Neural crest cell (in vitro differentiated cells): ENCODE data around the gene CDADC1. TPM values are rescaled to one million over a fixed set of nuclear protein-coding genes. Genes with fewer than 3 reads are reported as not detected.

ENCODE experiments used
- DNase-seq: peaks from one replicate; pipeline ENCODE4 v3.0.0; 2021; ENCODE audit warnings: low read depth, mixed read lengths, low spot score
- H3K27ac Mint-ChIP-seq: one replicate; pipeline ENCODE4 v1.8.0; 2021; ENCODE audit warnings: mild to moderate bottlenecking, mixed read lengths; ENCODE audit not compliant: unreplicated experiment
- H3K27me3 Mint-ChIP-seq: 2 replicates; pipeline ENCODE4 v1.8.0; 2021; ENCODE audit warnings: low read depth, mild to moderate bottlenecking, mixed read lengths
- H3K36me3 Mint-ChIP-seq: 2 replicates; pipeline ENCODE4 v1.8.0; 2021; ENCODE audit warnings: low read depth, mild to moderate bottlenecking, mixed read lengths
- H3K4me1 Mint-ChIP-seq: 2 replicates; pipeline ENCODE4 v1.8.0; 2021; ENCODE audit warnings: mixed read lengths
- H3K4me3 Mint-ChIP-seq: one replicate; pipeline ENCODE4 v1.8.0; 2021; ENCODE audit warnings: mild to moderate bottlenecking, mixed read lengths
- H3K9me3 Mint-ChIP-seq: 2 replicates; pipeline ENCODE4 v1.8.0; 2021; ENCODE audit warnings: mixed read lengths
- CTCF ChIP-seq: fragments of 200-600 bp; sonication (generic); conservative IDR thresholded peaks from 2 replicates; pipeline ENCODE4 v1.5.0; 2021; ENCODE audit warnings: antibody characterized with exemption, mild to moderate bottlenecking
- total RNA-seq: library from RNA; stranded (reverse); gene quantifications from 2 replicates; pipeline ENCODE4 v1.2.1, GENCODE V29; 2021

CDADC1 gene
- total RNA-seq, 1 donor from 2014 or later, result 13.9 TPM

- Mint-ChIP-seq H3K27me3 (no peaks in the 10 kb centered on the region), H3K4me1 (peaks cover 29% of the 10 kb centered on the region), H3K36me3 (peaks cover 2% of the 10 kb centered on the region), H3K4me3 (no peak overlapping the region), H3K9me3 (no peaks in the 10 kb centered on the region), H3K27ac (peak overlapping the region; percentile 53)
- DNase-seq, result no peak
- TF ChIP-seq CTCF, result no peak
Observed at GRCh38 chr13:49295244-49295643, 47.5 kb downstream of the CDADC1 start.

- H3K27me3 Mint-ChIP-seq, result no peaks in the 10 kb centered on the region
- H3K9me3 Mint-ChIP-seq, result no peaks in the 10 kb centered on the region
- H3K27ac Mint-ChIP-seq, result no peak overlapping the region
- TF ChIP-seq CTCF, result no peak
- no peak overlapping the region for H3K4me3 Mint-ChIP-seq
- H3K4me1 Mint-ChIP-seq, result peaks cover 35% of the 10 kb centered on the region
- no peak for DNase-seq
- H3K36me3 Mint-ChIP-seq, result peaks cover 2% of the 10 kb centered on the region
Observed at GRCh38 chr13:49296659-49297058, 48.9 kb downstream of the CDADC1 start.

GRCh38 chr13:49297338-49297737 is 49.6 kb downstream of the CDADC1 start:
- Mint-ChIP-seq H3K4me1 (peaks cover 35% of the 10 kb centered on the region), H3K4me3 (no peak overlapping the region), H3K9me3 (no peaks in the 10 kb centered on the region), H3K27me3 (no peaks in the 10 kb centered on the region), H3K27ac (no peak overlapping the region), H3K36me3 (peaks cover 2% of the 10 kb centered on the region)
- TF ChIP-seq CTCF, result no peak
- DNase-seq, result no peak

DNA sequence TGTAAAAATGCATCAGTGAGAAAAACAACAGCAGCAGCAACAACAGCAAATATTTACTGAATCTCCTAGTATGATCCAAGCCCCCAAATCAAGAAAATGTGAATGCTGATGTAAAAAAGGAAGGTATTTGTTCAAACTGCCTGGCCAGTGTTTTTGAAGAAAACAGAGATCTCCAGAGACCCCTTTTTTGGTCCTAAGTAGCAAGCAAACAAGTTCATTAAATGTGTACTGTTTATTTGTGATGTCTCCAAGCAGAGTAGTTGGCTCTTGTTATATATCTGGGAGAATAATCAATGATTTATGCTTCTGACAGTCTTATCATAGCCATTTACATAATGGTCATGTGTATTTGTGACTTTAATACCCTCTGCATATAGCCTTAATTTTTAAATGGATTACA is 50.7 kb downstream of the CDADC1 start:
- Mint-ChIP-seq H3K27ac (no peak overlapping the region), H3K9me3 (no peaks in the 10 kb centered on the region)
- no peak for DNase-seq

GRCh38 chr13:49298903-49299605 is 51.3 kb downstream of the CDADC1 start:
- TF ChIP-seq CTCF, result no peak
- H3K4me1 Mint-ChIP-seq, result peaks cover 52% of the 10 kb centered on the region
- H3K27me3 Mint-ChIP-seq, result no peaks in the 10 kb centered on the region
- H3K27ac Mint-ChIP-seq, result no peak overlapping the region
- H3K36me3 Mint-ChIP-seq, result peaks cover 2% of the 10 kb centered on the region
- DNase-seq, result no peak
- H3K9me3 Mint-ChIP-seq, result no peaks in the 10 kb centered on the region
- H3K4me3 Mint-ChIP-seq, result peak overlapping the region; percentile 8

More for the DNA sequence above, 50.7 kb downstream of the CDADC1 start:
- Mint-ChIP-seq H3K4me1 (peaks cover 45% of the 10 kb centered on the region), H3K36me3 (peaks cover 2% of the 10 kb centered on the region), H3K27me3 (no peaks in the 10 kb centered on the region), H3K4me3 (no peak overlapping the region)
- no peak for TF ChIP-seq CTCF
